NB4 (cell line): ENCODE measurements around the gene HEMGN.

ENCODE experiments used
- CTCF ChIP-seq: IDR thresholded peaks from one replicate; pipeline ENCODE4 v1.5.1; 2012; ENCODE audit warnings: low read depth, low read length
- MYC ChIP-seq: IDR thresholded peaks from 2 replicates; pipeline ENCODE4 v1.6.1; 2011; ENCODE audit warnings: low read depth, low read length
- POLR2A ChIP-seq: IDR thresholded peaks from 2 replicates; pipeline ENCODE4 v1.6.1; 2011; ENCODE audit warnings: mild to moderate bottlenecking; ENCODE audit not compliant: insufficient read length; ENCODE audit errors: extremely low read depth

DNA sequence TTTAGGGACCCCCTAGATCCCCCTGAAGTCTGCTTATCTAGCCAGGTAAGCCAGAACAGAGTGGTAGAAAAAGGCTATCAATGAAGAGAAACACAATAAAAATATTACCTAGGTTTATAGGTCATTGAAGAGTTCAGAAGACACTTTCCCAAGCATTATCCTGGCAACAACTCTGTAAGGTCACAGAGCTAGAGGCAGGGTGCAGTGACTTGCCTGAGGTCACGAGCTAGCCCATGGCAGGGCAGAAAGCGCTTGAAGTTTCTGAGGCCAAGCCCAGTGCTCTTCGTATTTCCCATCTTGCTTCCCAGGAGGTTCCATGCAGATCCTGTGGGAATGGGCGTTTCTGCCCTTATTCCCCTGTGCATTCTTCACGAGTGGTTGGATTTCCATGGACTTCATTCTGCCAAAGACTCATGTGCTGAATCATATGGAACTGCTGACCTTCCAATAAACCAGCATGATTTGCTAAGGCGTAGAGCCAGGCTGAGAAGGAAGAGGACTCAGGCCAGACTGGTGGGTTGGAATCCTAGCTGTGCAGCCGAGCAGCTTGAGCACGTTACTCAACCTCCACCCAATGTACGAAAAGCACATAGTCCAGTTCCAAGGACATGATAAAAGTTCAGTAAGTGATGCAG lies 37.8 kb downstream of the HEMGN start:
- TF ChIP-seq CTCF (no peak), POLR2A (no peak), MYC (no peak)
